K562 (cell line): ENCODE measurements around the gene NOTCH3. TPM values are rescaled to one million over a fixed set of nuclear protein-coding genes. Genes with fewer than 3 reads are reported as not detected.
A peak's percentile ranks its signal among the peaks of the same experiment; 100 is the strongest.

Experiments used
- CBFA2T3 ChIP-seq: fragments of 450-650 bp; IDR thresholded peaks from 2 replicates; pipeline ENCODE4 v1.6.1; 2017
- EGR1 ChIP-seq: fragments of 450-650 bp; conservative IDR thresholded peaks from 2 replicates; pipeline ENCODE4 v1.6.1; 2017; ENCODE audit warnings: mild to moderate bottlenecking
- HDGF ChIP-seq: fragments of 450-650 bp; IDR thresholded peaks from 2 replicates; pipeline ENCODE4 v1.6.1; 2016
- PHF8 ChIP-seq: fragments of 200-600 bp; sonication (generic); IDR thresholded peaks from 2 replicates; pipeline ENCODE4 v1.6.1; 2012; ENCODE audit warnings: mixed run types, mild to moderate bottlenecking, inconsistent platforms, low read length, moderate library complexity, borderline replicate concordance
- PTRF ChIP-seq: fragments of 450-650 bp; IDR thresholded peaks from 2 replicates; pipeline ENCODE4 v1.6.1; 2016; ENCODE audit warnings: mild to moderate bottlenecking, missing genetic modification characterization, missing compliant biosample characterization
- RBFOX2 ChIP-seq: fragments of 200-400 bp; formaldehyde crosslinking; IDR thresholded peaks from 2 replicates; pipeline ENCODE4 v1.6.1; 2017; ENCODE audit warnings: low read depth, mild to moderate bottlenecking, low read length, moderate library complexity
- SMARCA5 ChIP-seq: fragments of 450-650 bp; IDR thresholded peaks from 2 replicates; pipeline ENCODE4 v1.6.1; 2016
- SUPT5H ChIP-seq: fragments of 450-650 bp; IDR thresholded peaks from 2 replicates; pipeline ENCODE4 v1.6.1; 2016
- ZNF121 ChIP-seq: sonication (generic); formaldehyde crosslinking; conservative IDR thresholded peaks from 2 replicates; pipeline ENCODE4 v1.8.0; 2022; ENCODE audit warnings: missing genetic modification reagents
- ZNF24 ChIP-seq: fragments of 450-650 bp; IDR thresholded peaks from 2 replicates; pipeline ENCODE4 v1.6.1; 2016
- polyA plus RNA-seq, 8 experiments: library from polyadenylated mRNA; depleted of rRNA in 4 of 8; stranded (reverse) in 5 of 8; unstranded in 3 of 8; fragments of >200 nt; fragmentation: Nextera tagmentation in 2 of 8; fragmentation: Illumina TruSeq in 1 of 8; extraction: Ambion mirVana in 2 of 8; extraction: Trizol in 1 of 8; gene quantifications; 2 replicates each; pipeline versions ENCODE4 v1.2.1 to v1.2.3, GENCODE V29; 2011 to 2014; ENCODE audit warnings: inconsistent platforms in 1 of 8, missing spikeins in 1 of 8
- total RNA-seq, 7 experiments: library from RNA; depleted of rRNA in 6 of 7; stranded (reverse); fragments of >200 nt in 6 of 7; fragmentation: Illumina TruSeq in 2 of 7; extraction: Trizol in 2 of 7; gene quantifications; 2 replicates each; pipeline versions ENCODE4 v1.2.1 to v1.2.3, GENCODE V29; 2011 to 2021; ENCODE audit warnings: low replicate concordance in 1 of 7
- TF ChIP-seq, protein P1 (sequence below): fragments of 450-650 bp; IDR thresholded peaks from 2 replicates; pipeline ENCODE4 v1.6.1; 2016; ENCODE audit warnings: low read depth
- TF ChIP-seq, protein P2 (sequence below): fragments of 250-450 bp; sonication (Bioruptor Pico); IDR thresholded peaks from 2 replicates; pipeline ENCODE4 v1.8.0; 2022; ENCODE audit warnings: inconsistent platforms, mild to moderate bottlenecking, moderate library complexity, borderline replicate concordance
- TF ChIP-seq, protein P3 (sequence below), 2 experiments: fragments of 150-350 bp in 1 of 2; IDR thresholded peaks; 2 replicates each; pipeline ENCODE4 v1.6.1; 2012 to 2016; ENCODE audit warnings: low read depth in 2 of 2, low read length in 2 of 2, mild to moderate bottlenecking in 1 of 2, moderate library complexity in 1 of 2

Gene NOTCH3
- total and polyA plus RNA-seq, 9 of the 15 experiments (the other 6 are each of a cell fraction or from before 2014, with no cell fraction given) = under 0.01 to 1.2 (median 0.16) TPM

DNA sequence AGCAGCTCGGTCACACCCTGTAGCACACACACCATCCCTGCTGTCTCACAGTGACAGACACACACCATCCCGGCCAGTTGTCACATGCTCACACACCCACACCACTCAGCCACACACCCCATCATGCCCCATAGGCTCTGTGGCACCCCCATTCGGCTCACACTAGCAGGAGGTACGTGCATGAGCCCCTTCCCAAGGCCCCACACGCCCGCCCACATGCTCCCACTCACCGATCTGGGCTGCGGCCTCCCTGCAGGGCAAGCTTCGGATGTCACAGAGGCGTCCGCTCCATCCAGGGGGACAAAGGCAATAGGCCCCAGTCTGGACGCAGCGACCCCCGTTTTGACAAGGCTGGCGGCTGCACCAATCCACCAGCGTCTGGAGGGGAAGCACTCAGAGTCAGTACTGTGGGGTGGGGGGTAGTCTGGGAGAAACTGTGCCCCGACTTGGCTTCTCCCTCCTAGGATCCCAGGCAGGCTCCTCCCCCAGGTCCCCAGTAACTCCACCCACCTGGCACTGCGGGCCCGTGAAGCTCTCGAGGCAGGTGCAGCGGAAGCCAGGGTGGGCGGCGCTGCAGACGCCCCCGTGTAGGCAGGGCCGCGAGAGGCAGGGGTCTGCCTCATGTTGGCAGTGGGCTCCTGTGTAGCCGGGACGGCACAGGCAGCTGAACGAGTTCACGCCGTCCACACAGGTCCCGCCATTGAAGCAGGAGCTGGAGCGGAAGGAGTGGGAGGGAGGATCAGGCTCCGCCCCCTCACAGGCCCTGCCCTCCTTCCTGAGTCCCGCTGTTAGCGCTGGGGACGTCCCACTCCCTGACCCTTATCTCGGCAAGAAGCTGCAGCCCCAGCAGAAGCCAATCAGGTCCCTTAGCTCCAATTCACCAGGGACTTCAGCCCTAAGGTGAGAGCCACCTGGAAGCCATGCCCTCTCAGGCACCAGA, 20.1 kb downstream of the NOTCH3 start (continued):
- TF ChIP-seq, protein P1, sequence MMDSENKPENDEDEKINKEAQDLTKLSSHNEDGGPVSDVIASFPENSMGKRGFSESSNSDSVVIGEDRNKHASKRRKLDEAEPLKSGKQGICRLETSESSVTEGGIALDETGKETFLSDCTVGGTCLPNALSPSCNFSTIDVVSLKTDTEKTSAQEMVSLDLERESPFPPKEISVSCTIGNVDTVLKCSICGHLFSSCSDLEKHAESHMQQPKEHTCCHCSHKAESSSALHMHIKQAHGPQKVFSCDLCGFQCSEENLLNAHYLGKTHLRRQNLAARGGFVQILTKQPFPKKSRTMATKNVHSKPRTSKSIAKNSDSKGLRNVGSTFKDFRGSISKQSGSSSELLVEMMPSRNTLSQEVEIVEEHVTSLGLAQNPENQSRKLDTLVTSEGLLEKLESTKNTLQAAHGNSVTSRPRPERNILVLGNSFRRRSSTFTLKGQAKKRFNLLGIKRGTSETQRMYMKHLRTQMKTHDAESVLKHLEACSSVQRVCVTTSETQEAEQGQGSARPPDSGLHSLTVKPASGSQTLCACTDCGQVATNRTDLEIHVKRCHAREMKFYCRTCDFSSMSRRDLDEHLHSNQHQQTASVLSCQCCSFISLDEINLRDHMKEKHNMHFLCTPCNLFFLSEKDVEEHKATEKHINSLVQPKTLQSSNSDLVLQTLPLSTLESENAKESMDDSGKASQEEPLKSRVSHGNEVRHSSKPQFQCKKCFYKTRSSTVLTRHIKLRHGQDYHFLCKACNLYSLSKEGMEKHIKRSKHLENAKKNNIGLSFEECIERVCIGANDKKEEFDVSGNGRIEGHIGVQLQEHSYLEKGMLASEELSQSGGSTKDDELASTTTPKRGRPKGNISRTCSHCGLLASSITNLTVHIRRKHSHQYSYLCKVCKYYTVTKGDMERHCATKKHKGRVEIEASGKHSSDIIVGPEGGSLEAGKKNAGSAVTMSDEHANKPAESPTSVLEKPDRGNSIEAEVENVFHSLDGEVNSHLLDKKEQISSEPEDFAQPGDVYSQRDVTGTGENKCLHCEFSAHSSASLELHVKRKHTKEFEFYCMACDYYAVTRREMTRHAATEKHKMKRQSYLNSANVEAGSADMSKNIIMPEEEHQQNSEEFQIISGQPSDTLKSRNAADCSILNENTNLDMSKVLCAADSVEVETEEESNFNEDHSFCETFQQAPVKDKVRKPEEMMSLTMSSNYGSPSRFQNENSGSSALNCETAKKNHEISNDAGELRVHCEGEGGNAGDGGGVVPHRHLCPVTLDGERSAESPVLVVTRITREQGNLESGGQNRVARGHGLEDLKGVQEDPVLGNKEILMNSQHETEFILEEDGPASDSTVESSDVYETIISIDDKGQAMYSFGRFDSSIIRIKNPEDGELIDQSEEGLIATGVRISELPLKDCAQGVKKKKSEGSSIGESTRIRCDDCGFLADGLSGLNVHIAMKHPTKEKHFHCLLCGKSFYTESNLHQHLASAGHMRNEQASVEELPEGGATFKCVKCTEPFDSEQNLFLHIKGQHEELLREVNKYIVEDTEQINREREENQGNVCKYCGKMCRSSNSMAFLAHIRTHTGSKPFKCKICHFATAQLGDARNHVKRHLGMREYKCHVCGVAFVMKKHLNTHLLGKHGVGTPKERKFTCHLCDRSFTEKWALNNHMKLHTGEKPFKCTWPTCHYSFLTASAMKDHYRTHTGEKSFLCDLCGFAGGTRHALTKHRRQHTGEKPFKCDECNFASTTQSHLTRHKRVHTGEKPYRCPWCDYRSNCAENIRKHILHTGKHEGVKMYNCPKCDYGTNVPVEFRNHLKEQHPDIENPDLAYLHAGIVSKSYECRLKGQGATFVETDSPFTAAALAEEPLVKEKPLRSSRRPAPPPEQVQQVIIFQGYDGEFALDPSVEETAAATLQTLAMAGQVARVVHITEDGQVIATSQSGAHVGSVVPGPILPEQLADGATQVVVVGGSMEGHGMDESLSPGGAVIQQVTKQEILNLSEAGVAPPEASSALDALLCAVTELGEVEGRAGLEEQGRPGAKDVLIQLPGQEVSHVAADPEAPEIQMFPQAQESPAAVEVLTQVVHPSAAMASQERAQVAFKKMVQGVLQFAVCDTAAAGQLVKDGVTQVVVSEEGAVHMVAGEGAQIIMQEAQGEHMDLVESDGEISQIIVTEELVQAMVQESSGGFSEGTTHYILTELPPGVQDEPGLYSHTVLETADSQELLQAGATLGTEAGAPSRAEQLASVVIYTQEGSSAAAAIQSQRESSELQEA = no peak
- TF ChIP-seq, protein P2, sequence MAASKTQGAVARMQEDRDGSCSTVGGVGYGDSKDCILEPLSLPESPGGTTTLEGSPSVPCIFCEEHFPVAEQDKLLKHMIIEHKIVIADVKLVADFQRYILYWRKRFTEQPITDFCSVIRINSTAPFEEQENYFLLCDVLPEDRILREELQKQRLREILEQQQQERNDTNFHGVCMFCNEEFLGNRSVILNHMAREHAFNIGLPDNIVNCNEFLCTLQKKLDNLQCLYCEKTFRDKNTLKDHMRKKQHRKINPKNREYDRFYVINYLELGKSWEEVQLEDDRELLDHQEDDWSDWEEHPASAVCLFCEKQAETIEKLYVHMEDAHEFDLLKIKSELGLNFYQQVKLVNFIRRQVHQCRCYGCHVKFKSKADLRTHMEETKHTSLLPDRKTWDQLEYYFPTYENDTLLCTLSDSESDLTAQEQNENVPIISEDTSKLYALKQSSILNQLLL (CRISPR knock-in tag) = no peak
- peak; percentile 95 for TF ChIP-seq EGR1
- 0 out of 2 replicates have a peak, but pooled peaks have one; percentile 41 for TF ChIP-seq HDGF
- TF ChIP-seq ZNF121 (CRISPR knock-in tag) = no peak
- TF ChIP-seq SMARCA5 = no peak
- TF ChIP-seq ZNF24 = no peak
- peak; percentile 53; the same call in 1 of the 2 replicates for TF ChIP-seq SUPT5H
- TF ChIP-seq, protein P3, sequence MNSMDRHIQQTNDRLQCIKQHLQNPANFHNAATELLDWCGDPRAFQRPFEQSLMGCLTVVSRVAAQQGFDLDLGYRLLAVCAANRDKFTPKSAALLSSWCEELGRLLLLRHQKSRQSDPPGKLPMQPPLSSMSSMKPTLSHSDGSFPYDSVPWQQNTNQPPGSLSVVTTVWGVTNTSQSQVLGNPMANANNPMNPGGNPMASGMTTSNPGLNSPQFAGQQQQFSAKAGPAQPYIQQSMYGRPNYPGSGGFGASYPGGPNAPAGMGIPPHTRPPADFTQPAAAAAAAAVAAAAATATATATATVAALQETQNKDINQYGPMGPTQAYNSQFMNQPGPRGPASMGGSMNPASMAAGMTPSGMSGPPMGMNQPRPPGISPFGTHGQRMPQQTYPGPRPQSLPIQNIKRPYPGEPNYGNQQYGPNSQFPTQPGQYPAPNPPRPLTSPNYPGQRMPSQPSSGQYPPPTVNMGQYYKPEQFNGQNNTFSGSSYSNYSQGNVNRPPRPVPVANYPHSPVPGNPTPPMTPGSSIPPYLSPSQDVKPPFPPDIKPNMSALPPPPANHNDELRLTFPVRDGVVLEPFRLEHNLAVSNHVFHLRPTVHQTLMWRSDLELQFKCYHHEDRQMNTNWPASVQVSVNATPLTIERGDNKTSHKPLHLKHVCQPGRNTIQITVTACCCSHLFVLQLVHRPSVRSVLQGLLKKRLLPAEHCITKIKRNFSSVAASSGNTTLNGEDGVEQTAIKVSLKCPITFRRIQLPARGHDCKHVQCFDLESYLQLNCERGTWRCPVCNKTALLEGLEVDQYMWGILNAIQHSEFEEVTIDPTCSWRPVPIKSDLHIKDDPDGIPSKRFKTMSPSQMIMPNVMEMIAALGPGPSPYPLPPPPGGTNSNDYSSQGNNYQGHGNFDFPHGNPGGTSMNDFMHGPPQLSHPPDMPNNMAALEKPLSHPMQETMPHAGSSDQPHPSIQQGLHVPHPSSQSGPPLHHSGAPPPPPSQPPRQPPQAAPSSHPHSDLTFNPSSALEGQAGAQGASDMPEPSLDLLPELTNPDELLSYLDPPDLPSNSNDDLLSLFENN (IDR thresholded peaks at IDR 0.05; ENCODE audit: low read depth in 2 of 2, low read length in 2 of 2) = no peak
- peak; percentile 47; the same call in 1 of the 2 replicates for TF ChIP-seq PHF8
- TF ChIP-seq RBFOX2 = peak; percentile 71
- TF ChIP-seq PTRF = no peak
- TF ChIP-seq CBFA2T3 = peak; percentile 31; the same call in 1 of the 2 replicates
